NCI-H82 (cell line): ENCODE measurements around the gene FOSL1.

ENCODE experiments used
- DNase-seq: peaks from one replicate; lab custom pipeline; 2025; lab: John Stamatoyannopoulos, UW

The FOSL1 gene

GRCh38 chr11:65919573-65920371, 19.6 kb upstream of the FOSL1 start:
- peak; percentile 62 for DNase-seq

GRCh38 chr11:65919141-65919572, 19.0 kb upstream of the FOSL1 start, which contains the start of gene DRAP1:
DRAP1 (plus strand) TSS chr11:65919426; CDS start chr11:65919502, 76 bp downstream.
- peak; percentile 98 for DNase-seq

DNA sequence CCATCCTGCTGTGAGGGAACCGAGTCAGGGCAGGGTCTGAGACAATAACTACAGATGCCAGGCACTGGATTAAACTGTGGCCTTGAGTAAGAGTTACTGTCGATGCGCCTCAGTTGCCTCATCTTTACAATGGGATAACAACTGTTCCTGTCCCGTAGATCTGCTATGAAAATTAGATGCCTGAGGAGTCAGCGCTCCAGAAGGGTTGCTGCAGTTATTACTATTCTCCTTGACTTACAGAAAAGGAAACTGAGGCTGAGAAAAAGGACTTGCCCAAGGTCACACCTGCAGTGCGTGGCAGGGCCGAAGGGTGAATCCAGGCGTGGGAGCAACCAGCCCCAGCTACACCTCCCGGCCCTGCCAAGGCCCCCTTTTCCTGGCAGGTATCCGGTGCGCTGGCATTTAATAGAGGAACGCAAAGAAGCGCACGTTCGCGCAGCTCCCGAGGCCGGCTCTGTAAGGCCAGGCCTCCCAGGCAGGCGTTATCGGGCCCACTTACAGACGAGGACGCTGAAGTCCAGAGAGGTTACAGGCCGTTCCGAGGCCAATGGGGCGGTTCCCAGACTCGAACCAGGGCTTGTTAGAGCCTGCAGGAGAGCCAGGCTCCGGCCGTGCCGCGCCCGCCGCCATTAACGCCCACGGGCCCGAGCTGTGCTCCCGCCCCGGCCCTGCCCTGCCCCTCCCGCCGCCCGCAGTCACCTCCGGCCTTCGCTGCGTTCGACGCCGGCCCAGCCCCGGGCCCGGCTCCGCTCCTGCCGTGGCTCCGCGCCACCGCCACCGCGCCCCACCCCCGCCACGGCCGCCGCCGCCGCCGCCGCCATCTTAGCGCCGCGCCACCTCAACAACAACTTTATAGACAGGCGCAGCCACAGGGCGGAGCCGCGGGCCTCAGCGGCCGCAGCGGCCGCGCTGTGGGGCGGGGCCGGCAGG, 18.3 kb upstream of the FOSL1 start, which contains the start of gene C11orf68:
TSS of gene C11orf68 (minus strand) at position 852 of the 930 bp plus-strand sequence. CDS start at position 821, 31 bp downstream.
- DNase-seq, result peak; percentile 51

DNA sequence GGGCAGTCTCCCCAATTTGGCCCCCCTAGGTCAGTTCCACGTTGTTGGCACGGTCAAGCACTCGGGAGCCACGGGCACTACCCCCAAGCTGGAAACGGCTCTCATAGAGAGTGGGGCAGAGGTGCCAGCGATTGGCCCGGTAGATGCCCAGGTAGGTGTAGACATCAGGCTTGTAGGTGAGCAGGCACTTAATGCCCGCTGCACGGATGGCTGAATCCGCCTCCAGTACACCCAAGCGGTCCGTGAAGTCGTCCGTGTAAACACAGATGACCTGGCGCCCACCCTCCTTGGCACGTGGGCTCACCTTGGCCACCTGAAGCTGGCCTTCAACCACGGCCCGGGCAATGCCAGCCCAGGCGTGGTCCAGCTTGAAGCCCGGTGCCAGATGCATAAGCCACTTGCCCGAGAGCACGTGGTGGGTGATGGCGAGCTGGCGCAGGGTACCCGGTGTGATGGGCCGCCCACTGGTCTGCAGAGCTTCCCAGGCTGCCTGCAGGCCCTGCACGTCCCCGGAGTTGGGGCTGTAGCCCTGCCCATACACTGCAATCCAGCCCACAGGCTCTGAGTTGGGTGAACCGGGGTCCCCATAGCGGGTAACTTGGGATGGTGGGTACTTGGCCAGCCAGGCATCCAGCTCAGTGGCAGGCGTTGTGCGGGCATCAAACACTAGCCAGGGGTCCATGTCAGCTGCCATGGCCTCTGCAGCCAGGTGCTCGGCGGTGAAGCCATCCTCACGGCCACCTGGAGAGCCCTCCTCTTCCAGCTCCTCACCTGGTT, 17.4 kb upstream of the FOSL1 start:
- no peak for DNase-seq

GRCh38 chr11:65917077-65917433, 16.9 kb upstream of the FOSL1 start:
- DNase-seq, result no peak

GRCh38 chr11:65916391-65916790, 16.2 kb upstream of the FOSL1 start:
- no peak for DNase-seq

GRCh38 chr11:65915821-65916251, 15.6 kb upstream of the FOSL1 start:
- no peak for DNase-seq

- DNase-seq, result no peak
Observed at GRCh38 chr11:65915101-65915820, 15.1 kb upstream of the FOSL1 start.

- DNase-seq, result no peak
Observed at GRCh38 chr11:65912845-65913244, 12.7 kb upstream of the FOSL1 start.

- DNase-seq, result peak; percentile 80
Observed at GRCh38 chr11:65911682-65912568, 11.7 kb upstream of the FOSL1 start.

- no peak for DNase-seq
Observed at GRCh38 chr11:65907878-65908277, 7.7 kb upstream of the FOSL1 start.

GRCh38 chr11:65906602-65907001, 6.4 kb upstream of the FOSL1 start:
- no peak for DNase-seq

DNA sequence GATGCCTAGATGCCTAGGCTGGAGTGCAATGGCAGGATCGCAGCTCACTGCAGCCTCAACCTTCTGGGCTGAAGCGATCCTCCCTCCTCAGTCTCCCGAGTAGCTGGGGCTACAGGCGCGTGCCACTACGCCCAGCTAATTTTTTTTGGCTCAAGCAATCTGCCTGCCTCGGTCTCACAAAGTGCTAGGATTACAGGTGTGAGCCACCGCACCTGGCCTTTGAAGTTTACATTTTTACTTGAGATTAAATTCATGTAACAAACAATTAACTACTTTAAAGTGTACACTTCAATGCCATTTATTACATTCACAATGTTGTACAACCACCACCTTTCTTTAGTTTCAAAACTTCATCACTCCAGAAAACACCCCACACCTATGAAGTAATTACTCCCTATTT, 3.5 kb upstream of the FOSL1 start:
- no peak for DNase-seq

- DNase-seq, result no peak
Observed at GRCh38 chr11:65903068-65903481, 2.9 kb upstream of the FOSL1 start.

DNA sequence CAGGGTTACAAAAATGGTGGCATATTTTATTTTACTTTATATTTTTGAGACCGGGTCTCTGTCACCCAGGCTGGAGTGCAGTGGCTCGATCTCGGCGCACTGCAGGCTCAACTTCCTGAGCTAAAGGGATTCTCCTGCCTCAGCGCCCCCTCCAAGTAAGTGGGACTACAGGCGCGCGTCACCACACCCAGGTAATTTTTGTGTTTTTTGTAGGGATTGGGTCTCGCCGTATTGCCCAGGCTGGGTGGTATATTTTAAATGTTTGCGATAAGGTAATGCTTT, 652 bp upstream of the FOSL1 start:
- no peak for DNase-seq

DNA sequence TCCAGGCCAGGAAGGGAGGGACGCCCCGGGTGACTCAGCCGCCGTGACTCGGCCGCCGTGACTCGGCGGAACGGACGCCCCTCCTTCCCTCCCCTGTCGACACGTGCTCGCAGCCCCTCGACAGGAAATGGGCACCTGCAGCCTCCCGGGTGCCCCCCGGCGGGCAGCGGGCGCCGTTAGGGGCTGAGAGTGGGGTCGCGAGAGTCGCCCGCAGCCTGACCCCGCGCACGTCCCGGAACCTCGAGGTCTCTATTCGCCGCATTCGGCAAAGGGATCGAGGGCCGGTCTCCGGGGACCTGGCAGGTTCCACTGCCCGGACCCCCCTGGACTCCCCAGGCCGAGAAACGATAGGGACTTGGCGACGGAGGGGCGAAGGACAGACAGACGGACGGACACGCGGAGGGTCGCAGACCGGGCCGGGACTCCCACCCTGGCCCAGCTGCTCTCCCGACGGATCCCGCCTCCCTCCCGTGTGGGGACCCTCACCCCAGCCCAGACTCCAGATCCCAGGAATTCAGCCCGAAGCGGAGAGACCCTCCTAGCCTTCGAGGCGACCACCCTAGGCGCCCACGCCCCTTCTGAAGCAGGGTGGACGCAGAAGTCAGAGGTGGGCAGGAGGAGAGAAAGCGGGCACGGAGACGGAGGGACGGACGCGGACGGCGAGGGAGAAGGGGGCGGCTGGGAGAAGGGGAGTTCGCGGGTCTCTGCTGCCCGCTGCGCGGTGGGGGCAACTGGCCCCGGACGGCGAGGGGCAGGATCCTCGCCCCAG, 648 bp downstream of the FOSL1 start:
- DNase-seq, result no peak

DNA sequence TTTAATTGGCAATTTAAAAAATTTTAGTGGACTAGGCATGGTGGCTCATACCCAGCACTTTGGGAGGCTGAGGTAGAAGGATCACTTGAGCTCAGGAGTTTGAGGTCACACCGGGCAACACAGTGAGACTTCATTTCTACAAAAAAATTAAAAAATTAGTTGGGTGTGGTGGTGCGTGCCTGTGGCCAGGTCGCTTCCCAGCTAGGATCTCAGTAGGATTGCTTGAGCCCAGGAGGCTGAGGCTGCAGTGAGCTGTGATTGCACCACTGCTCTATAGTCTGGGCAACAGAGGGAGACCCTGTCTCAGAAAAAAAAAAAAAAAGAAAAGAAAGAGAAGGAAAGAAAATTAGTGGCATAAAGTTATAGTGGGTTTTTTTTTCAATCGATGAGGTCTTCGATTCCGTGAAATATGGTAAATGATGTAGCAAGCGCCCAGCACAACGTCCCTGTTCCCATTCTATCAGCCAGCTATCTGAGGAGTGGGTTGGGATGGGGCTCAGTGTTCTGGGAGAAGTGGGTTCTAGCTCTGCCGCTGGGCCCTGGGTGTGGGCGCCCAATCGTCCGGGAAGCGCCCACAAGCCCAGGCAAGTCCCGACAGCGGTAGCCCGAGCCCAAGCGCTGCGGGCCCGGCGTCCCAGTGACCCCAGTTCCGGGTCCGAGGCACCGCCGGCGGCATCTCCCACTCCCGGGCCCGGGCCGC, 1.4 kb downstream of the FOSL1 start:
- DNase-seq, result no peak

- no peak for DNase-seq
Observed at GRCh38 chr11:65897020-65897471, 3.1 kb downstream of the FOSL1 start.
